HepG2 (cell line): ENCODE measurements around the gene PLIN5. TPM values are rescaled to one million over a fixed set of nuclear protein-coding genes. Genes with fewer than 3 reads are reported as not detected.

Experiments
- AGO2 ChIP-seq: fragments of 200-400 bp; formaldehyde crosslinking; optimal IDR thresholded peaks from 2 replicates; pipeline ENCODE3; 2017; ENCODE audit warnings: mild to moderate bottlenecking, low read depth, low read length, moderate library complexity
- HMGA1 ChIP-seq: sonication (generic); formaldehyde crosslinking; conservative IDR thresholded peaks from 2 replicates; pipeline ENCODE4 v1.4.0; 2020; ENCODE audit warnings: missing genetic modification reagents
- KIAA2018 ChIP-seq: sonication (generic); formaldehyde crosslinking; IDR thresholded peaks from 2 replicates; pipeline ENCODE4 v1.5.0; 2020; ENCODE audit warnings: mild to moderate bottlenecking, missing genetic modification reagents, borderline replicate concordance
- PRDM15 ChIP-seq: sonication (generic); formaldehyde crosslinking; IDR thresholded peaks from 2 replicates; pipeline ENCODE4 v1.4.0; 2020; ENCODE audit warnings: missing genetic modification reagents
- SRSF9 ChIP-seq: fragments of 200-400 bp; formaldehyde crosslinking; IDR thresholded peaks from 2 replicates; pipeline ENCODE4 v1.6.1; 2018; ENCODE audit warnings: borderline replicate concordance, mild to moderate bottlenecking, low read depth, low read length; ENCODE audit not compliant: insufficient read depth, poor library complexity, severe bottlenecking
- ZFYVE20 ChIP-seq: sonication (generic); formaldehyde crosslinking; IDR thresholded peaks from 2 replicates; pipeline ENCODE4 v1.8.0; 2023; ENCODE audit warnings: low read depth, mild to moderate bottlenecking, moderate library complexity, missing genetic modification reagents, borderline replicate concordance
- ZMYM2 ChIP-seq: sonication (generic); formaldehyde crosslinking; IDR thresholded peaks from 2 replicates; pipeline ENCODE4 v1.8.0; 2022; ENCODE audit warnings: mild to moderate bottlenecking, missing genetic modification reagents
- ZNF362 ChIP-seq: sonication (generic); formaldehyde crosslinking; IDR thresholded peaks from 2 replicates; pipeline ENCODE4 v1.4.0; 2020; ENCODE audit warnings: missing genetic modification reagents, mild to moderate bottlenecking, borderline replicate concordance
- ZNF414 ChIP-seq: sonication (generic); formaldehyde crosslinking; IDR thresholded peaks from 2 replicates; pipeline ENCODE4 v1.5.0; 2020; ENCODE audit warnings: missing genetic modification reagents
- polyA plus RNA-seq, 8 experiments: library from polyadenylated mRNA; depleted of rRNA in 3 of 8; stranded (reverse) in 7 of 8; unstranded in 1 of 8; fragments of >200 nt; fragmentation: Illumina TruSeq in 4 of 8; extraction: Trizol in 4 of 8; gene quantifications; 2 replicates each; pipeline versions ENCODE4 v1.2.1 to v1.2.3, GENCODE V29; 2011 to 2016; ENCODE audit warnings: low read depth in 4 of 8, missing spikeins in 1 of 8, mixed read lengths in 1 of 8; ENCODE audit not compliant: insufficient read depth in 1 of 8
- total RNA-seq, 5 experiments: library from RNA; depleted of rRNA; stranded (reverse); fragments of >200 nt; fragmentation: Illumina TruSeq; extraction: Trizol; gene quantifications; 2 replicates each; pipeline ENCODE4 v1.2.3, GENCODE V29; 2016; ENCODE audit warnings: low read depth in 1 of 5

PLIN5 gene
- total and polyA plus RNA-seq, 2 of the 13 experiments (the other 11 are each of a cell fraction or from before 2014, with no cell fraction given), result 1.8 to 4.8 TPM

- TF ChIP-seq PRDM15 (no peak), ZNF414 (CRISPR knock-in tag) (no peak), ZMYM2 (no peak), HMGA1 (CRISPR knock-in tag) (no peak), KIAA2018 (CRISPR knock-in tag) (no peak), ZNF362 (CRISPR knock-in tag) (no peak), AGO2 (no peak), SRSF9 (no peak), ZFYVE20 (CRISPR knock-in tag) (no peak)
These were observed 18.1 kb downstream of the PLIN5 start (continued) for GRCh38 chr19:4516939-4517300.
